A549 (cell line): ENCODE results near the gene APC2. TPM values are rescaled to one million over a fixed set of nuclear protein-coding genes. Genes with fewer than 3 reads are reported as not detected.

Experiments
- ATAC-seq, 2 experiments: fragments of 200-7000 bp in 1 of 2; fragments of >200 bp in 1 of 2; cut with Nextera tagmentation in 1 of 2; cut with Tn5 transposase in 1 of 2; 3 replicates each; pipeline versions ENCODE4 v1.8.0 to v1.9.1; 2018 to 2020; ENCODE audit warnings: mild to moderate bottlenecking in 1 of 2, moderate library complexity in 1 of 2
- CTCF ChIA-PET: fragments of 300-600 bp; sonication (Branson Sonifier 250); formaldehyde crosslinking; extraction: SDS; loops from one replicate; lab custom pipeline; 2021; ENCODE audit warnings: antibody characterized with exemption, inconsistent platforms; lab: Yijun Ruan, JAX
- POLR2A ChIA-PET: fragments of 350-600 bp; formaldehyde crosslinking; extraction: SDS; loops from one replicate; lab custom pipeline; 2021; ENCODE audit warnings: antibody characterized with exemption, inconsistent platforms; lab: Yijun Ruan, JAX
- DNase-seq, 2 experiments: peaks; one replicate each; pipeline versions ENCODE4 v3.0.0 to v3.0.0-alpha.2; 2011 to 2016; ENCODE audit warnings: low read depth in 1 of 2, low spot score in 1 of 2
- FAIRE-seq: peaks from 2 replicates; lab custom pipeline; 2011; peaks lifted over from hg19 to GRCh38; lab: Jason Lieb, UNC
- H3K27ac ChIP-seq, 2 experiments: fragments of >200 bp; sonication (Bioruptor Twin); formaldehyde crosslinking; 3 replicates each; pipeline ENCODE4 v1.5.1; 2016 to 2017
- H3K4me1 ChIP-seq: fragments of >200 bp; sonication (Bioruptor Twin); formaldehyde crosslinking; 3 replicates; pipeline ENCODE4 v1.6.1; 2016
- H3K4me2 ChIP-seq: fragments of >200 bp; sonication (Bioruptor Twin); formaldehyde crosslinking; 3 replicates; pipeline ENCODE4 v1.6.1; 2016
- H3K4me3 ChIP-seq: fragments of >200 bp; sonication (Bioruptor Twin); formaldehyde crosslinking; 3 replicates; pipeline ENCODE4 v1.5.1; 2016
- H3K9me3 ChIP-seq: fragments of >200 bp; sonication (Bioruptor Twin); formaldehyde crosslinking; 3 replicates; pipeline ENCODE4 v1.6.1; 2016
- BCL3 ChIP-seq: fragments of >200 bp; sonication (Bioruptor Twin); formaldehyde crosslinking; IDR thresholded peaks from 3 replicates; pipeline ENCODE4 v1.6.1; 2016
- BHLHE40 ChIP-seq: IDR thresholded peaks from 2 replicates; pipeline ENCODE4 v1.6.1; 2012; ENCODE audit warnings: low read depth, low read length, inconsistent platforms
- CBX2 ChIP-seq: fragments of 200-600 bp; sonication (generic); IDR thresholded peaks from 2 replicates; pipeline ENCODE4 v1.6.1; 2016; ENCODE audit warnings: low read depth, mild to moderate bottlenecking, borderline replicate concordance
- CEBPB ChIP-seq, 2 experiments: fragments of >200 bp in 1 of 2; sonication (Bioruptor Twin) in 1 of 2; formaldehyde crosslinking in 1 of 2; IDR thresholded peaks; 2 replicates each; pipeline ENCODE4 v1.6.1; 2012 to 2016
- CHD2 ChIP-seq: fragments of 150-350 bp; IDR thresholded peaks from 2 replicates; pipeline ENCODE4 v1.6.1; 2014; ENCODE audit warnings: low read length; ENCODE audit not compliant: partially characterized antibody
- ESRRA ChIP-seq: fragments of 150-350 bp; IDR thresholded peaks from 2 replicates; pipeline ENCODE4 v1.6.1; 2014; ENCODE audit warnings: mild to moderate bottlenecking, low read length, borderline replicate concordance
- FOSL2 ChIP-seq, 2 experiments: fragments of 450-650 bp in 1 of 2; fragments of >200 bp in 1 of 2; sonication (Bioruptor Twin) in 1 of 2; formaldehyde crosslinking; IDR thresholded peaks; 2 replicates each; pipeline versions ENCODE4 v1.5.0 to v1.6.1; 2016 to 2020; ENCODE audit warnings: mild to moderate bottlenecking in 1 of 2, moderate library complexity in 1 of 2
- GATA3 ChIP-seq: IDR thresholded peaks from 2 replicates; pipeline ENCODE4 v1.6.1; 2012; ENCODE audit warnings: borderline replicate concordance
- HEYL ChIP-seq: fragments of 250-450 bp; sonication (Bioruptor Pico); IDR thresholded peaks from 2 replicates; pipeline ENCODE4 v1.8.0; 2021; ENCODE audit warnings: mild to moderate bottlenecking, moderate library complexity
- HOXA7 ChIP-seq: fragments of 250-450 bp; sonication (Bioruptor Pico); IDR thresholded peaks from 2 replicates; pipeline ENCODE4 v1.5.0; 2020; ENCODE audit warnings: mild to moderate bottlenecking, moderate library complexity
- HOXB13 ChIP-seq: fragments of 250-450 bp; sonication (Bioruptor Pico); IDR thresholded peaks from 2 replicates; pipeline ENCODE4 v1.5.0; 2020; ENCODE audit warnings: low read depth, mild to moderate bottlenecking, moderate library complexity
- HOXB5 ChIP-seq: fragments of 250-450 bp; sonication (Bioruptor Pico); IDR thresholded peaks from 2 replicates; pipeline ENCODE4 v1.5.0; 2020; ENCODE audit warnings: mild to moderate bottlenecking, moderate library complexity
- JUN ChIP-seq, 2 experiments: fragments of >200 bp; sonication (Bioruptor Twin); formaldehyde crosslinking; IDR thresholded peaks; 2 replicates in 1 of 2; 3 replicates in 1 of 2; pipeline ENCODE4 v1.6.1; 2016 to 2017
- KDM1A ChIP-seq: fragments of 200-600 bp; sonication (generic); IDR thresholded peaks from 2 replicates; pipeline ENCODE4 v1.6.1; 2016; ENCODE audit warnings: low read depth, mild to moderate bottlenecking
- KDM5A ChIP-seq: fragments of 200-600 bp; sonication (generic); IDR thresholded peaks from 2 replicates; pipeline ENCODE4 v1.6.1; 2016; ENCODE audit warnings: antibody characterized with exemption, mild to moderate bottlenecking
- MYC ChIP-seq: IDR thresholded peaks from 2 replicates; pipeline ENCODE4 v1.6.1; 2012; ENCODE audit warnings: mild to moderate bottlenecking, inconsistent platforms, low read length, improper control_type of control experiment, borderline replicate concordance
- NFE2L2 ChIP-seq: fragments of 150-350 bp; conservative IDR thresholded peaks from 2 replicates; pipeline ENCODE4 v1.6.1; 2014; ENCODE audit warnings: low read length
- NPAS2 ChIP-seq: fragments of 250-450 bp; sonication (Bioruptor Pico); IDR thresholded peaks from 2 replicates; pipeline ENCODE4 v1.8.0; 2022; ENCODE audit warnings: mild to moderate bottlenecking, moderate library complexity, borderline replicate concordance
- PHF8 ChIP-seq: fragments of 200-600 bp; sonication (generic); IDR thresholded peaks from 2 replicates; pipeline ENCODE4 v1.6.1; 2016; ENCODE audit warnings: low read depth, mild to moderate bottlenecking, antibody characterized with exemption, moderate library complexity, borderline replicate concordance
- POLR2AphosphoS2 ChIP-seq: conservative IDR thresholded peaks from 2 replicates; pipeline ENCODE4 v1.6.1; 2012; ENCODE audit warnings: low read length, improper control_type of control experiment, inconsistent platforms
- RAD21 ChIP-seq, 2 experiments: fragments of >200 bp in 1 of 2; sonication (Bioruptor Twin) in 1 of 2; formaldehyde crosslinking in 1 of 2; IDR thresholded peaks in 1 of 2; conservative IDR thresholded peaks in 1 of 2; 2 replicates in 1 of 2; 3 replicates in 1 of 2; pipeline ENCODE4 v1.6.1; 2012 to 2018; ENCODE audit warnings: inconsistent platforms in 1 of 2
- RARB ChIP-seq: fragments of 250-450 bp; sonication (Bioruptor Pico); IDR thresholded peaks from 2 replicates; pipeline ENCODE4 v1.8.0; 2021; ENCODE audit warnings: mild to moderate bottlenecking, moderate library complexity
- RCOR1 ChIP-seq: fragments of 150-350 bp; IDR thresholded peaks from 2 replicates; pipeline ENCODE4 v1.6.1; 2014; ENCODE audit warnings: antibody characterized with exemption, low read length, low read depth
- RFX5 ChIP-seq: fragments of 450-650 bp; IDR thresholded peaks from 2 replicates; pipeline ENCODE4 v1.7.1; 2014; ENCODE audit warnings: antibody characterized with exemption, mild to moderate bottlenecking, moderate library complexity
- SREBF2 ChIP-seq: fragments of 450-650 bp; IDR thresholded peaks from 2 replicates; pipeline ENCODE4 v1.6.1; 2014; ENCODE audit warnings: mild to moderate bottlenecking, moderate library complexity
- TP53 ChIP-seq: fragments of 250-450 bp; sonication (Bioruptor Pico); IDR thresholded peaks from 2 replicates; pipeline ENCODE4 v1.5.0; 2021; ENCODE audit warnings: mild to moderate bottlenecking, moderate library complexity
- ZC3H11A ChIP-seq: fragments of 450-650 bp; IDR thresholded peaks from 2 replicates; pipeline ENCODE4 v1.6.1; 2014; ENCODE audit warnings: antibody characterized with exemption, mild to moderate bottlenecking
- ZSCAN20 ChIP-seq: fragments of 250-450 bp; sonication (Bioruptor Pico); IDR thresholded peaks from 2 replicates; pipeline ENCODE4 v1.8.0; 2022; ENCODE audit warnings: mild to moderate bottlenecking, moderate library complexity
- WGBS: methylation state at CpG from one replicate; pipeline ENCODE4 v1.1.6; 2017; ENCODE audit errors: missing lambda C conversion rate; 5-methylcytosine and 5-hydroxymethylcytosine counted together
- polyA plus RNA-seq, 4 experiments: library from polyadenylated mRNA; depleted of rRNA in 3 of 4; stranded (reverse); fragments of >200 nt; fragmentation: RNase III in 1 of 4; extraction: RNeasy Plus Mini Kit Qiagen cat#74134 plus additional on column Dnase treatment in 1 of 4; gene quantifications; 2 replicates in 3 of 4; 3 replicates in 1 of 4; pipeline ENCODE4 v1.2.3, GENCODE V29; 2011 to 2017
- TF ChIP-seq, protein P1 (sequence below): IDR thresholded peaks from 2 replicates; pipeline ENCODE4 v1.6.1; 2012

Gene APC2
- polyA plus RNA-seq, 2 of the 4 experiments (the other 2 are of a cell fraction): 0.36 to 1.6 TPM

- ATAC-seq: no peak
- no peak overlapping the region for H3K27ac ChIP-seq
- TF ChIP-seq RCOR1 (no peak), POLR2AphosphoS2 (no peak), ZSCAN20 (no peak), TP53 (CRISPR knock-in tag) (no peak), JUN (IDR thresholded peaks at IDR 0.05) (no peak), NFE2L2 (no peak), GATA3 (no peak), CHD2 (no peak), PHF8 (no peak), BHLHE40 (no peak), MYC (no peak), KDM1A (no peak), SREBF2 (no peak), ESRRA (no peak), RFX5 (no peak), HOXA7 (CRISPR knock-in tag) (no peak), FOSL2 (IDR thresholded peaks at IDR 0.05) (no peak), FOSL2 (CRISPR knock-in tag; IDR thresholded peaks at IDR 0.05) (no peak)
- TF ChIP-seq, all 56 proteins: peak for 0
- 85% methylated on average over 9 of the region's 11 CpGs for WGBS
- FAIRE-seq (no peak), DNase-seq (no peak)
- ChIA-PET POLR2A (no interaction called here), CTCF (interaction anchor here (1.1 to 1.5 kb wide), 3 partner anchors 26 to 64 kb away, joined by 3 read pairs; no protein-coding TSS in a partner anchor)
- H3K9me3 ChIP-seq: no peaks in the 10 kb centered on the region
- H3K4me3 ChIP-seq: no peak overlapping the region
- H3K4me2 ChIP-seq: no peak overlapping the region
- H3K4me1 ChIP-seq: 0 out of 3 replicates have a peak, but pooled peaks cover 3% of the 10 kb centered on the region
These were observed 59.9 kb downstream of the APC2 start for GRCh38 chr19:1509602-1510441.

- CTCF ChIA-PET: no interaction called here
- Histone ChIP-seq H3K4me2 (no peak overlapping the region), H3K27ac (no peak overlapping the region), H3K9me3 (no peaks in the 10 kb centered on the region), H3K4me3 (no peak overlapping the region), H3K4me1 (0 out of 3 replicates have a peak, but pooled peaks cover 3% of the 10 kb centered on the region)
- 98% methylated on average over 10 of the region's 25 CpGs for WGBS
- POLR2A ChIA-PET: no interaction called here
- TF ChIP-seq KDM5A: no peak
- no peak for TF ChIP-seq HOXB13 (CRISPR knock-in tag)
- no peak for TF ChIP-seq ZC3H11A
- TF ChIP-seq RAD21 (conservative IDR thresholded peaks at IDR 0.05 in 1 of 2, IDR thresholded peaks at IDR 0.05 in 1 of 2): no peak
- no peak for TF ChIP-seq CBX2
- no peak for TF ChIP-seq NPAS2 (CRISPR knock-in tag)
- TF ChIP-seq, protein P1, sequence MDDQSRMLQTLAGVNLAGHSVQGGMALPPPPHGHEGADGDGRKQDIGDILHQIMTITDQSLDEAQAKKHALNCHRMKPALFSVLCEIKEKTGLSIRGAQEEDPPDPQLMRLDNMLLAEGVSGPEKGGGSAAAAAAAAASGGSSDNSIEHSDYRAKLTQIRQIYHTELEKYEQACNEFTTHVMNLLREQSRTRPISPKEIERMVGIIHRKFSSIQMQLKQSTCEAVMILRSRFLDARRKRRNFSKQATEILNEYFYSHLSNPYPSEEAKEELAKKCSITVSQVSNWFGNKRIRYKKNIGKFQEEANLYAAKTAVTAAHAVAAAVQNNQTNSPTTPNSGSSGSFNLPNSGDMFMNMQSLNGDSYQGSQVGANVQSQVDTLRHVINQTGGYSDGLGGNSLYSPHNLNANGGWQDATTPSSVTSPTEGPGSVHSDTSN: no peak
- no peak for TF ChIP-seq RARB (CRISPR knock-in tag)
- TF ChIP-seq BCL3: no peak
- no peak for TF ChIP-seq HOXB5 (CRISPR knock-in tag)
- TF ChIP-seq HEYL (CRISPR knock-in tag): no peak
- no peak for TF ChIP-seq CEBPB (IDR thresholded peaks at IDR 0.05)
- ATAC-seq: no peak
- no peak for DNase-seq
- FAIRE-seq: no peak
These were observed 60.5 kb downstream of the APC2 start for GRCh38 chr19:1510442-1510806.
